HepG2 (cell line): ENCODE data around the gene CAPZA1. TPM values are rescaled to one million over a fixed set of nuclear protein-coding genes. Genes with fewer than 3 reads are reported as not detected.
A peak's percentile ranks its signal among the peaks of the same experiment; 100 is the strongest.

Experiments
- BCL3 ChIP-seq: sonication (generic); formaldehyde crosslinking; IDR thresholded peaks from 2 replicates; pipeline ENCODE4 v1.5.1; 2020; ENCODE audit warnings: mild to moderate bottlenecking, missing genetic modification reagents, moderate library complexity
- ETV6 ChIP-seq: sonication (generic); formaldehyde crosslinking; conservative IDR thresholded peaks from 2 replicates; pipeline ENCODE4 v1.4.0; 2020; ENCODE audit warnings: missing genetic modification reagents
- GABPB1 ChIP-seq: IDR thresholded peaks from 2 replicates; pipeline ENCODE4 v1.6.1; 2016; ENCODE audit warnings: mild to moderate bottlenecking, missing genetic modification reagents, moderate library complexity, missing compliant biosample characterization
- GATAD2A ChIP-seq: IDR thresholded peaks from 2 replicates; pipeline ENCODE4 v1.6.1; 2016
- HDAC1 ChIP-seq: sonication (generic); formaldehyde crosslinking; IDR thresholded peaks from 2 replicates; pipeline ENCODE4 v1.5.1; 2020; ENCODE audit warnings: mild to moderate bottlenecking, missing genetic modification reagents
- HNF4A ChIP-seq: sonication (generic); formaldehyde crosslinking; IDR thresholded peaks from 2 replicates; pipeline ENCODE4 v1.4.0; 2020; ENCODE audit warnings: missing genetic modification reagents
- MAF1 ChIP-seq: sonication (generic); formaldehyde crosslinking; IDR thresholded peaks from 2 replicates; pipeline ENCODE4 v1.5.0; 2020; ENCODE audit warnings: missing genetic modification reagents, borderline replicate concordance
- MXI1 ChIP-seq: IDR thresholded peaks from 3 replicates; pipeline ENCODE4 v1.6.1; 2012; ENCODE audit warnings: low read depth, low read length, inconsistent platforms, borderline replicate concordance
- MYC ChIP-seq: sonication (generic); formaldehyde crosslinking; IDR thresholded peaks from 2 replicates; pipeline ENCODE4 v1.9.0; 2021; ENCODE audit warnings: missing genetic modification reagents, borderline replicate concordance
- NCOA1 ChIP-seq: sonication (generic); formaldehyde crosslinking; IDR thresholded peaks from 2 replicates; pipeline ENCODE4 v1.9.0; 2021; ENCODE audit warnings: missing genetic modification reagents
- PHB2 ChIP-seq: fragments of 450-650 bp; IDR thresholded peaks from 2 replicates; pipeline ENCODE4 v1.6.1; 2018; ENCODE audit not compliant: partially characterized antibody
- SAP130 ChIP-seq: IDR thresholded peaks from 2 replicates; pipeline ENCODE4 v1.6.1; 2016; ENCODE audit warnings: low read depth
- SIN3A ChIP-seq: IDR thresholded peaks from 2 replicates; pipeline ENCODE4 v1.6.1; 2011; ENCODE audit warnings: low read depth, mild to moderate bottlenecking, control low read depth, low read length, borderline replicate concordance
- SP1 ChIP-seq, 2 experiments: fragments of 450-650 bp in 1 of 2; sonication (generic) in 1 of 2; formaldehyde crosslinking in 1 of 2; IDR thresholded peaks; 2 replicates each; pipeline versions ENCODE4 v1.4.0 to v1.6.1; 2016 to 2020; ENCODE audit warnings: missing genetic modification reagents in 1 of 2
- SP5 ChIP-seq: IDR thresholded peaks from 2 replicates; pipeline ENCODE4 v1.6.1; 2016; ENCODE audit warnings: low read depth, borderline replicate concordance
- THYN1 ChIP-seq: sonication (generic); formaldehyde crosslinking; IDR thresholded peaks from 2 replicates; pipeline ENCODE4 v1.8.1; 2023; ENCODE audit warnings: low read depth, mild to moderate bottlenecking, moderate library complexity, missing genetic modification reagents, borderline replicate concordance
- TRAFD1 ChIP-seq: sonication (generic); formaldehyde crosslinking; IDR thresholded peaks from 2 replicates; pipeline ENCODE4 v1.5.1; 2020; ENCODE audit warnings: missing genetic modification reagents, mild to moderate bottlenecking, borderline replicate concordance
- ZMAT5 ChIP-seq: sonication (generic); formaldehyde crosslinking; IDR thresholded peaks from 2 replicates; pipeline ENCODE4 v1.5.0; 2020; ENCODE audit warnings: mild to moderate bottlenecking, low read depth, missing genetic modification reagents, borderline replicate concordance
- ZNF18 ChIP-seq: sonication (generic); formaldehyde crosslinking; IDR thresholded peaks from 2 replicates; pipeline ENCODE4 v1.8.0; 2022; ENCODE audit warnings: mild to moderate bottlenecking, missing genetic modification reagents; ENCODE audit not compliant: insufficient replicate concordance
- ZNF235 ChIP-seq: sonication (generic); formaldehyde crosslinking; IDR thresholded peaks from 2 replicates; pipeline ENCODE4 v1.8.1; 2023; ENCODE audit warnings: mild to moderate bottlenecking, missing genetic modification reagents, borderline replicate concordance
- polyA plus RNA-seq, 8 experiments: library from polyadenylated mRNA; depleted of rRNA in 3 of 8; stranded (reverse) in 7 of 8; unstranded in 1 of 8; fragments of >200 nt; fragmentation: Illumina TruSeq in 4 of 8; extraction: Trizol in 4 of 8; gene quantifications; 2 replicates each; pipeline versions ENCODE4 v1.2.1 to v1.2.3, GENCODE V29; 2011 to 2016; ENCODE audit warnings: low read depth in 4 of 8, missing spikeins in 1 of 8, mixed read lengths in 1 of 8; ENCODE audit not compliant: insufficient read depth in 1 of 8
- total RNA-seq, 5 experiments: library from RNA; depleted of rRNA; stranded (reverse); fragments of >200 nt; fragmentation: Illumina TruSeq; extraction: Trizol; gene quantifications; 2 replicates each; pipeline ENCODE4 v1.2.3, GENCODE V29; 2016; ENCODE audit warnings: low read depth in 1 of 5
- TF ChIP-seq, protein P1 (sequence below): sonication (generic); formaldehyde crosslinking; conservative IDR thresholded peaks from 2 replicates; pipeline ENCODE4 v1.5.0; 2020; ENCODE audit warnings: missing genetic modification reagents

The CAPZA1 gene
- total and polyA plus RNA-seq, 2 of the 13 experiments (the other 11 are each of a cell fraction or from before 2014, with no cell fraction given), result 67.0 to 117 TPM

GRCh38 chr1:112715264-112716053 is 95.8 kb downstream of the CAPZA1 start, which contains the start of gene PPM1J (continued):
- 0 out of 2 replicates have a peak, but pooled peaks have one; percentile 2 for TF ChIP-seq TRAFD1
- no peak for TF ChIP-seq PHB2
- TF ChIP-seq ETV6 (CRISPR knock-in tag), result no peak
- no peak for TF ChIP-seq THYN1 (CRISPR knock-in tag)
- no peak for TF ChIP-seq GATAD2A (CRISPR knock-in tag)
- TF ChIP-seq ZMAT5 (CRISPR knock-in tag), result no peak
- TF ChIP-seq SP1 (IDR thresholded peaks at IDR 0.05), result no peak
- TF ChIP-seq SP1 (CRISPR knock-in tag; IDR thresholded peaks at IDR 0.05), result peak; percentile 66; the same call in 1 of the 2 replicates
- no peak for TF ChIP-seq ZNF235
- 0 out of 2 replicates have a peak, but pooled peaks have one; percentile 16 for TF ChIP-seq BCL3 (CRISPR knock-in tag)
- TF ChIP-seq MYC (CRISPR knock-in tag), result 0 out of 2 replicates have a peak, but pooled peaks have one; percentile 15
- no peak for TF ChIP-seq MAF1
- peak; percentile 54 for TF ChIP-seq SAP130
- no peak for TF ChIP-seq HNF4A
- TF ChIP-seq GABPB1 (CRISPR knock-in tag), result peak; percentile 25; the same call in 1 of the 2 replicates
- TF ChIP-seq SP5 (CRISPR knock-in tag), result peak; percentile 72; the same call in 1 of the 2 replicates
- TF ChIP-seq, protein P1, sequence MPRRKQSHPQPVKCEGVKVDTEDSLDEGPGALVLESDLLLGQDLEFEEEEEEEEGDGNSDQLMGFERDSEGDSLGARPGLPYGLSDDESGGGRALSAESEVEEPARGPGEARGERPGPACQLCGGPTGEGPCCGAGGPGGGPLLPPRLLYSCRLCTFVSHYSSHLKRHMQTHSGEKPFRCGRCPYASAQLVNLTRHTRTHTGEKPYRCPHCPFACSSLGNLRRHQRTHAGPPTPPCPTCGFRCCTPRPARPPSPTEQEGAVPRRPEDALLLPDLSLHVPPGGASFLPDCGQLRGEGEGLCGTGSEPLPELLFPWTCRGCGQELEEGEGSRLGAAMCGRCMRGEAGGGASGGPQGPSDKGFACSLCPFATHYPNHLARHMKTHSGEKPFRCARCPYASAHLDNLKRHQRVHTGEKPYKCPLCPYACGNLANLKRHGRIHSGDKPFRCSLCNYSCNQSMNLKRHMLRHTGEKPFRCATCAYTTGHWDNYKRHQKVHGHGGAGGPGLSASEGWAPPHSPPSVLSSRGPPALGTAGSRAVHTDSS, result 0 out of 2 replicates have a peak, but pooled peaks have one; percentile 26
- TF ChIP-seq ZNF18 (CRISPR knock-in tag), result no peak
- TF ChIP-seq MXI1, result no peak
- peak; percentile 57; the same call in 1 of the 2 replicates for TF ChIP-seq SIN3A
- TF ChIP-seq NCOA1, result peak; percentile 31; the same call in 1 of the 2 replicates
- TF ChIP-seq HDAC1 (CRISPR knock-in tag), result no peak
